ENCODE measurements around the gene MCF2L.

Gene MCF2L

GRCh38 chr13:113080361-113080831 lies 111.4 kb downstream of the MCF2L start:
- DNase-seq: no peak
- TF ChIP-seq, protein P1, sequence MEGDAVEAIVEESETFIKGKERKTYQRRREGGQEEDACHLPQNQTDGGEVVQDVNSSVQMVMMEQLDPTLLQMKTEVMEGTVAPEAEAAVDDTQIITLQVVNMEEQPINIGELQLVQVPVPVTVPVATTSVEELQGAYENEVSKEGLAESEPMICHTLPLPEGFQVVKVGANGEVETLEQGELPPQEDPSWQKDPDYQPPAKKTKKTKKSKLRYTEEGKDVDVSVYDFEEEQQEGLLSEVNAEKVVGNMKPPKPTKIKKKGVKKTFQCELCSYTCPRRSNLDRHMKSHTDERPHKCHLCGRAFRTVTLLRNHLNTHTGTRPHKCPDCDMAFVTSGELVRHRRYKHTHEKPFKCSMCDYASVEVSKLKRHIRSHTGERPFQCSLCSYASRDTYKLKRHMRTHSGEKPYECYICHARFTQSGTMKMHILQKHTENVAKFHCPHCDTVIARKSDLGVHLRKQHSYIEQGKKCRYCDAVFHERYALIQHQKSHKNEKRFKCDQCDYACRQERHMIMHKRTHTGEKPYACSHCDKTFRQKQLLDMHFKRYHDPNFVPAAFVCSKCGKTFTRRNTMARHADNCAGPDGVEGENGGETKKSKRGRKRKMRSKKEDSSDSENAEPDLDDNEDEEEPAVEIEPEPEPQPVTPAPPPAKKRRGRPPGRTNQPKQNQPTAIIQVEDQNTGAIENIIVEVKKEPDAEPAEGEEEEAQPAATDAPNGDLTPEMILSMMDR (IDR thresholded peaks at IDR 0.05; ENCODE audit: low read depth, low read length, missing control alignments): no peak
- no peak overlapping the region for H3K27ac ChIP-seq
- no peak overlapping the region for H3K4me3 ChIP-seq (ENCODE audit: low read depth, low read length)
- H3K36me3 ChIP-seq (replicated peaks): no peaks in the 10 kb centered on the region
- in situ Hi-C loops (cut with HindIII; ENCODE audit: low pct_ligation_motif_present, low sequenced_read_pairs): no loop called here
- no peaks in the 10 kb centered on the region for H3K27me3 ChIP-seq (replicated peaks)

DNA sequence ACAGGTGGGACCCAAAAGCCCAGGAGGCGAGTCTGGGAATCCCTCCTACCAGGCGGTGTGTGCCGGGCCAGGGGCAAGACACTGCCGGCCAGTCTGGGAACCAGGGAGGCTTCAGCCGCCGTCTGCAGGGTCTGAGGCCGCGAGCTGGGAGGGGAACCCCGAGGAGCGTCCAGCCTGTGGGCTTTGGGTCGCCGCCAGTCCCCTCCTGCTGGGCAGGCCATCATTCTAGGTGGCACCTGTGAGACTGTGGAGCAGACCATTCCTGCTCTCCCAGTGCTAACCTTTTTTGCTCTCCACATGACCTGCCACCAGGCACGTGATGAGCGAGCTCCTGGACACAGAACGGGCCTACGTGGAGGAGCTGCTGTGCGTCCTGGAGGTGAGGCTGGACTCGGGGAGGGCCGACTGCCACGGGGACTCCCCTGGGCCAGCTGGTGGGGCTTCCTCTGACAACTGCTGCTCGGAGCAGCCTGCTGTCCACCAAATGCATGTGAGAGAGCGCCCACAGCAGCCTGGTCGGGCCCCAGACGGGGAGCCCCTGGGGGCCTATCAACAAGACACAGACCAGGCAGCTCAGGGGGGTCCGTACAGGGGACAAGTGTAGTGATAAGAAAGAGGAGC lies 112.0 kb downstream of the MCF2L start:
- TF ChIP-seq, protein P1 (IDR thresholded peaks at IDR 0.05; ENCODE audit: low read depth, low read length, missing control alignments): no peak
- Histone ChIP-seq H3K27me3 (replicated peaks) (no peaks in the 10 kb centered on the region), H3K36me3 (replicated peaks) (no peaks in the 10 kb centered on the region), H3K4me3 (ENCODE audit: low read depth, low read length) (no peak overlapping the region), H3K27ac (no peak overlapping the region)
- no peak for DNase-seq
- in situ Hi-C loops (cut with HindIII; ENCODE audit: low pct_ligation_motif_present, low sequenced_read_pairs): no loop called here

GRCh38 chr13:113082198-113083021 lies 113.4 kb downstream of the MCF2L start:
- no peaks in the 10 kb centered on the region for H3K27me3 ChIP-seq (replicated peaks)
- no peak for DNase-seq
- in situ Hi-C loops (cut with HindIII; ENCODE audit: low pct_ligation_motif_present, low sequenced_read_pairs): no loop called here
- TF ChIP-seq, protein P1 (IDR thresholded peaks at IDR 0.05; ENCODE audit: low read depth, low read length, missing control alignments): no peak
- no peak overlapping the region for H3K27ac ChIP-seq
- H3K4me3 ChIP-seq (ENCODE audit: low read depth, low read length): no peak overlapping the region
- H3K36me3 ChIP-seq (replicated peaks): no peaks in the 10 kb centered on the region

GRCh38 chr13:113083022-113083373 lies 114.0 kb downstream of the MCF2L start:
- TF ChIP-seq, protein P1 (IDR thresholded peaks at IDR 0.05; ENCODE audit: low read depth, low read length, missing control alignments): no peak
- no peaks in the 10 kb centered on the region for H3K36me3 ChIP-seq (replicated peaks)
- no peak overlapping the region for H3K4me3 ChIP-seq (ENCODE audit: low read depth, low read length)
- no peaks in the 10 kb centered on the region for H3K27me3 ChIP-seq (replicated peaks)
- in situ Hi-C loops (cut with HindIII; ENCODE audit: low pct_ligation_motif_present, low sequenced_read_pairs): no loop called here
- H3K27ac ChIP-seq: no peak overlapping the region
- DNase-seq: no peak

DNA sequence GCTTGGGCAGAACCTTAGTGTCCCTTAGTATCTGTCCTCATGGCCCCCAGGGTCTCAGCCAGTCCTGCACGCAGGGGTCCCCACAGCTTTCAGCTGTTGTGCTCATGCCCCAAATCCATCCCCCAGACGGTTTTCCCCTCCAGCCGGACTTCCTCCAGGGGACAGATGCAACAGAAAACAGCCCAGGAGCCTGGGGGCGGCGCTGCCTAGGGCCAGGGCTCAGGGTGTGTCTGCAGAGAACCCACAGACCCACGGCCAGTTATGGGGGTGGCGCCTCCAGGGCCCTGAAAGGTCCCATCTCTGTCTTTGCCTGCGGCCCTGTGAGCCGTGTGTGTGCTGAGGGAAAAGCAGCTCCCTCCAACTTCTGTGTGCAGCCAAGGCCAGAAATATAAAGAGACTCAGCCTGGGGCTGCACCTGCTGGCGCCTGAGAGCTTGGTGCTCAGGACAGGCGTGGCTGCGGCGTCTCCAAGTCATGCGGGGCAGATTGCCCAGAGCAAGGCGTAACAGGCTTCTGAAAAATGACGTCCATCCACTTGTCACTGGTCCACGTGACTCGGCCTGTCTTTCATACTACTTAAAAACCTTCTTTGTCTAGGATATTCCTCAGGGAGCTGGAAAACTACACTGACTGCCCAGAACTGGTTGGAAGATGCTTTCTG lies 114.5 kb downstream of the MCF2L start:
- TF ChIP-seq, protein P1 (IDR thresholded peaks at IDR 0.05; ENCODE audit: low read depth, low read length, missing control alignments): no peak
- no peak overlapping the region for H3K27ac ChIP-seq
- no peaks in the 10 kb centered on the region for H3K27me3 ChIP-seq (replicated peaks)
- DNase-seq: no peak
- in situ Hi-C loops (cut with HindIII; ENCODE audit: low pct_ligation_motif_present, low sequenced_read_pairs): no loop called here
- no peaks in the 10 kb centered on the region for H3K36me3 ChIP-seq (replicated peaks)
- no peak overlapping the region for H3K4me3 ChIP-seq (ENCODE audit: low read depth, low read length)

All from brain microvascular endothelial cell (primary cell).